ENCODE measurements around the gene CATSPERE.
"Not testable (repeated sequence)": the region's sequence is repeated elsewhere in the genome, so short reads cannot be mapped to it uniquely, and the experiment has no call there.

CATSPERE gene

GRCh38 chr1:244636488-244637259 is 175.6 kb downstream of the CATSPERE start:
- no peak for DNase-seq (ENCODE audit: low read depth)

GRCh38 chr1:244639561-244639960 is 178.5 kb downstream of the CATSPERE start:
- DNase-seq (ENCODE audit: low read depth) = no peak

GRCh38 chr1:244640917-244641316 is 179.8 kb downstream of the CATSPERE start:
- DNase-seq (ENCODE audit: low read depth) = no peak

DNA sequence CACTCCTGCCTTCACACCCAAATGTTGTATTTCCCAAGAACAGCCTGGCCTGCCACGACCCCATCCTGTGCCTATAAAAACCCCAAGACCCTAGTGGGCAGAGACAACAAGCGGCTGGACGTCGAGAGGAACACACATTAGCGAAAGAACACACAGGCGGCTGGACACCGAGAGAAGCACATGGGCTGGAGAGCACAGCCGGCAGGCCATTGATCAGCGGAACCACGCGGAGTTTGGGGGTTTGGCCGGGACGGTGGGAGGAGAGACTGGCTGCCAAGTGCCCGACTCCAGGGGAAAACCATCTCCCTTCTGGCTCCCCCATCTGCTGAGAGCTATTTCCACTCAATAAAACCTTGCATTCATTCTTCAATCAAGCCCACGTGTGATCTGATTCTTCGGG is 181.5 kb downstream of the CATSPERE start:
- DNase-seq (ENCODE audit: low read depth) = no peak

DNA sequence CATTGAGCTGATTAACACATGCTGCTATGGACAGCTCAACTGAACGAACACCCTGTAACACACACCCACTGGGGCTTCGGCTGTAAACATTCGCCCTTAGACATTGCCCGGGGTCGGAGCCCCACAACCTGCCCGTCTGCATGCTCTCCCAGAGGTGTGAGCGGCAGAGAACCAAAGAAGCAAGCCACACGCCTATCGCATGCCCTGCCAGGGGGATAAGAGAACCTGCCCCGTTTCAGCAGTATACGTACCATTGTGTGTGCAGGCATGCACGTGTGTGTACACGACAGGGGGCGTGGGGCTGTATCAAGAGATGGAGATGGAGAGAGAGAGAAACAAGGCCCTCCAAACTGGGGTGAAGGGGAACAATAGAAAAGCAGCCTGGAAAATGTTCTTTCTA is 181.9 kb downstream of the CATSPERE start:
- no peak for DNase-seq (ENCODE audit: low read depth)

DNA sequence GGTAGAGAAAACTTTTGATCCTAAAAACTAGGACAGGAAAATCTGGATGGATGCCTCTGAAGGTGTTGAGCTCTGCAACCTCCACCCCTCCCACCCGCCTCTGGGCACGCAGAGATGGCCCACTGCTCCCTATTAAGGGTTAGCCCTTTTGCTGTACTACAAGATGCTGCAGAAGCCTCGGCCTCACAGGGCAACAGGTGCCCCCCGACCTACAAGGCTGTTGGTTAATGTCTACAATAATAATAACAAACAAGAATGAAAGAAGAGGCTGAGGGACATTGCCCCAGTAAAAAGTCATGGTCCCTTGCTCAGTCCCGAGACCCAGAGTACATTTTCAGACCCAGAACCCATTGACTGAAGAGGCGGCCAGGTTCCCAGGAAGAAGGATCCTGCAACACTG is 184.3 kb downstream of the CATSPERE start:
- no peak for DNase-seq (ENCODE audit: low read depth)

DNA sequence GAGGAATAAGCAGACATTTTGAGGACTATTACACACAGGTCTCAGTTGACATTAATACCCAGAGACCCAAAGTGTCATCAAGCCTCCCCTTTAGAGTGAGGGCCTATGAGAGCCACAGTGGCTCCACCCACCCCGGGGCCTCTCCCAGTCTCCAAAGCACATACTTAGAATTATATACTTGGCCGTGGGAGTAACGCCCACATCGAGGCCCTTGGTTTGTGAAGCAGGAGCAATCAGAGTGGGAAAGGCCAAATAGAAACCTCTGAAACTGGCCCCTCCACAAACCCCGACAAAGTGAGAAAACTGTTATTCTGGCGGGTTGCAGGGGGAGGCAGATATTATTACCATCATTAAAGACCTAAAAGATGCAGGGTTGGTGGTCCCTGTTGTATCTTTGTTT is 184.8 kb downstream of the CATSPERE start:
- no peak for DNase-seq (ENCODE audit: low read depth)

DNA sequence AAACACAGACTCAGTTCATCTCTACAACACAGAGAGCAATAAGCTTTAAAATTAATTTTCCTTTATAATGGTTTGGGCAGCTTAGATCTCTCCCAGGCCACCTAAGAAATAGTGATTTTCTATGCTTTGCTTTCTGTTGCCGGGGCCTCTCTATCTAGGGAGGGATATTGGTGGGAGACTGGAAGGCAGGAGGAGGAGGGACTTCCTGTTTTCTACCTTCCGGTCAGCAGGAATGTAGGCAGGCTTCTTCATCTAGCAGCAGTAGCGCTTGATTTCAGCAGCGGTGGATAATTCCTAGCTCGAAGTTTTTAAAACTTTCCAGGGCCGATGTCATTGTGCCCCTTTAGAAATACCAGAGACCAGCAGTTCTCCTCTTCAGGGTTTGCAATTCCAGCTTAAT is 186.7 kb downstream of the CATSPERE start:
- no peak for DNase-seq (ENCODE audit: low read depth)

GRCh38 chr1:244651956-244652622 is 191.0 kb downstream of the CATSPERE start:
- DNase-seq (ENCODE audit: low read depth) = no peak

GRCh38 chr1:244652623-244653438 is 191.8 kb downstream of the CATSPERE start, which contains the start of gene DESI2:
DESI2 (plus strand) TSS chr1:244653126; CDS start chr1:244653314, 188 bp downstream.
- peak; percentile 92 for DNase-seq (ENCODE audit: low read depth)

GRCh38 chr1:244653439-244654107 is 192.5 kb downstream of the CATSPERE start:
- DNase-seq (ENCODE audit: low read depth) = no peak

DNA sequence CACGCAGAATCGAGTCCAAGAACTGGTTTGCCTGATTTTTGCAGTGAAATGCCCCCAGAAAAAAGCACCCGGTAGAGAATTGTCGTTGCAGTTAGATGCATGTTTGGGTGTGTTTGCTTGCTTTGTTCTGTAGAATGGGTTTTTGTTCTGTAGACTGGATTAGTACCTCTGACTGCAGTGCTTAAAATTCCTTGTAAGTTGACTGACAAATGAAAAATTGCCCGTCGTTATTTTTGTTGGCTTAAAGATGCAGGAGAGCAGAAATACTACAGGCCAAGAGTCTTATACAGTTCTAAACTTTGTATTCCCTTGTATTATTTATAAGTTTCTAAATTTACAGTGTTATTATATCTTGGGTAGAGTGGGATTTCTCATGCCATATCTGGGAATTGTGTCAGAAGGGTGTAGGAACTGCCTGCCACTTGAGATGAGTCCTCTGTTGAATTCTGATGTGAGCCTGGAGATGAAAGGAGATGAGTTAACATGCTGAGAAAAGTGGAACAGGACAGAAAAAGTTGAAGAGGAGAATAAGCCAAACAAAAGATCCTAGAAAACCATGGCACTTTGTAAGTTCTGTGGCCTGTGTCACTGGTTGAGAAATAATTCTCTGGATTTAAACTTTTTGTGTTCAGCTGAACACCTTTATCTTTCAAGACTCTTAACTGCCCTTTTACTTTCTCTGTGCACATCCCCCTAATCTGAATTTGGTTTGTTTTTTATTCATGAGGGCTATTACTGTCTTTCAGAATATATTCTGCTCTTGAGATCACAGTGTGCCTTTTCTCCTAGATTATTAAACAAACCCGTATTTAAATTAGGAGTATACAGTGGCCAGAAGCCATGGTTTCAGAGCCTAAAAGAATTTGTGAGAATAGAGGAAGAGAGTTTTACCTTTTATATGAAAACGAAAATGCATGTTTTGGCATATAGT is 193.3 kb downstream of the CATSPERE start:
- DNase-seq (ENCODE audit: low read depth) = no peak

- no peak for DNase-seq (ENCODE audit: low read depth)
These were observed 194.1 kb downstream of the CATSPERE start for GRCh38 chr1:244655186-244655585.

DNA sequence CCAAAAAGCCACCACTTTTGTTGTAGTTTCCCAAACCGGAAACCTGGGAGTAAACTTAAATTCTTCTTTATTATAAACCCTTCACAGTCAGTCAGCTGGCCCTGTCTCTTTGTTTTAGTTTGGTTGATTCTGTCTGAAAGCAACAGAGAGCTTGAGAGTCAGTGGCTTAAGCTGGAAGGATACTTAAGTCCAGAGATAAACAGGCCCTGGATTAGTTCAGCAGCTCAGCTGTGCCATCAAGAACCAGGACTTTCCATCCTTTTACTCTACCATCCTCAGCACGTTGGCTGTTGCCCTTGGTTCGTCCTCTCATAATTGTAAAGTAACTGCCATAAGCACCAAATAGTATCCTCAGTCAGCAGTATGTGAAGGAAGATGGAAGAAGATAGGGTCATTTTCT is 196.3 kb downstream of the CATSPERE start:
- no peak for DNase-seq (ENCODE audit: low read depth)

- DNase-seq (ENCODE audit: low read depth) = no peak
These were observed 198.6 kb downstream of the CATSPERE start for GRCh38 chr1:244659694-244660093.

DNA sequence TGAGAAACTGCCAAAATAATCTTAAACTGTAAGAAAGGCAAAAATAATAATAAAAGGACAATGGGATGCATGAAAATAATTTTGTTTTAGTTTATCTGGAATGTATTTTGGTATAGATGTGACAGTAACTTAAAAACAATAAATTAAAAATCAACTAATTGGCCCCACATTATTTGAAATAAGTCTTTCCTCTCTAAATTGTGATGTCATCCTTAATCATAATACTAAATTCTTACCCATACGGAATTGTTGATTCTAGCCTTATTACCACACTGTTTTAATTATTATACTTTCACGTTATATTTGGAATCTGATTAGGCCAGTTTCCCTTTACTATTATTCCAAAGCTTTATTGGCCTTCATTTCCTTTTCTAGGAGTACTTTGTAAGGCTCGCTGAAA is 199.5 kb downstream of the CATSPERE start:
- no peak for DNase-seq (ENCODE audit: low read depth)

GRCh38 chr1:244661569-244662312 is 200.7 kb downstream of the CATSPERE start:
- DNase-seq (ENCODE audit: low read depth) = not testable (repeated sequence)

GRCh38 chr1:244662599-244662998 is 201.5 kb downstream of the CATSPERE start:
- DNase-seq (ENCODE audit: low read depth) = no peak

GRCh38 chr1:244664353-244664752 is 203.3 kb downstream of the CATSPERE start:
- DNase-seq (ENCODE audit: low read depth) = no peak

- no peak for DNase-seq (ENCODE audit: low read depth)
These were observed 204.7 kb downstream of the CATSPERE start for GRCh38 chr1:244665771-244666217.
